ENCODE measurements around the gene SH2B2. TPM values are rescaled to one million over a fixed set of nuclear protein-coding genes. Genes with fewer than 3 reads are reported as not detected.

The SH2B2 gene
- polyA plus RNA-seq, 1 experiment: 0.52 TPM

GRCh38 chr7:102285540-102286236, 980 bp upstream of the SH2B2 start:
- ChIA-PET CTCF (no interaction called here), POLR2A (no interaction called here)
- DNase-seq (ENCODE audit: low read depth, low spot score): no peak
- H3K27me3 ChIP-seq (ENCODE audit: control insufficient read depth, insufficient read depth, low read length): no peaks in the 10 kb centered on the region
- peak overlapping the region; percentile 21 for H3K27ac ChIP-seq (ENCODE audit: low read depth, low read length)
- TF ChIP-seq CTCF (IDR thresholded peaks at IDR 0.05; ENCODE audit: low read depth, low read length): no peak
- H3K4me3 ChIP-seq (ENCODE audit: low read depth, low read length): peak overlapping the region; percentile 66
- no peaks in the 10 kb centered on the region; the same call in 1 of the 2 replicates for H3K9me3 ChIP-seq (ENCODE audit: control insufficient read depth, insufficient read depth, low read length)

DNA sequence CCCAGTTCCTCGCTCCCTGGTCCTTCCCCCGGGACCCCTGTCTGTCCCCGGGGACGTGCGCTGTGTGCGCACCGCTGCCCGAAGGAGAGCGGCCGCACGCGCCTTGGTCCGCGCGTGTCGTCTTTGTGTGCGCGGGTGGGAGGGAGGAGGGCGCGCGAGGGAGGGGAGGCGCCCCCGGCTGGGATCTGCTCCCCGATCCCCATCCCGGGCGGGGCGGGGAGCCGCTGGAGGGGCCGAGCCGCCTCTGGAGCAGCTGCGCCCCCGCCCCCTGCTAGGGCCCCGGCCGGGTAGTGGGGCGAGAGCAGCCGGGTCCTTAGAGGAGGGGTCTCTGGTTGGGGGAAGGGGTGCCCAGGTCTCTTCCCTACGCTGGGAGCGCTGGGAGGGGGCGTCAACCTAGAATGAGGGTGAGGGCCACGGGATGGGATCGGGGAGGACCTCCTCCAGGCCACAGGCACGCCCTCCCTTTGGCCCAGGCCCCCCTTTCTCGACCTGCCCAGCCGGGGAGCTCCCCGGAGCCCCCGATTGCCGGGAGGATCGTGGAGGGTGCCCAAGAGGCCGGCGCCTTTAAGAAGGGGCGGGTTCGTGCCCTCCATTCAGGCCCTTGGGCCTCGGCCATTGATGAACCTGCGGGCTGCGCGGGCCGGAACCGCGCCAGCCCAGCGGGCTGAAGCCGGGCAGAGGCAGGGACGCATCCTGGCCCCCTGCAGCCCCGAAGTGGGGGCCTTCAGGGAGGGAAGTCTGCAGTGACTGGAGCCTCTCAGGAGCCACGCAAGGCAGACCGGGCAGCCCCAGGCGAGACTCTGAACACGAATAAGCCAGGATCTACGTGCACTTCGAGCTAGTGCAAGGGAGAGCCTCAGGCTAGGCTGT, 678 bp downstream of the SH2B2 start:
- no peak overlapping the region for H3K27ac ChIP-seq (ENCODE audit: low read depth, low read length)
- no peak for DNase-seq (ENCODE audit: low read depth, low spot score)
- ChIA-PET CTCF (no interaction called here), POLR2A (interaction anchor here (0.6 to 1.0 kb wide), 2 partner anchors 20 to 233 kb away, joined by 3 read pairs; no protein-coding TSS in a partner anchor)
- no peaks in the 10 kb centered on the region; the same call in 1 of the 2 replicates for H3K9me3 ChIP-seq (ENCODE audit: control insufficient read depth, insufficient read depth, low read length)
- TF ChIP-seq CTCF (IDR thresholded peaks at IDR 0.05; ENCODE audit: low read depth, low read length): no peak
- peak overlapping the region; percentile 71 for H3K4me3 ChIP-seq (ENCODE audit: low read depth, low read length)
- H3K27me3 ChIP-seq (ENCODE audit: control insufficient read depth, insufficient read depth, low read length): no peaks in the 10 kb centered on the region

DNA sequence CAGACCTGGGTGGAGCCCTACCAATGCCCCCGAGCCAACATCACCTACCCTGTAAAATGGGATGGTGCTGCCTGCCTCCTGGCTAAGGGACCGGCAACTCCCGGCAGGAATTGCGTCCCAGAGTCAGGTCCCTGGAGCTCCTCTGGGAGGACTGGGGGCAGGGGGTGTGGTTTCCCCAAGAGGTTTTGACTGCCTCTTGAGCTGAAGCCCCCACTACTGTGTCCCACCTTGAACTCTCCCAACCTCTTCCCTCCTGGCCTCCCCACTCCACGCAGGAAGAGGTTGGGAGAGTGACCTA, 1.3 kb downstream of the SH2B2 start:
- peak overlapping the region; percentile 71 for H3K4me3 ChIP-seq (ENCODE audit: low read depth, low read length)
- no peak for TF ChIP-seq CTCF (IDR thresholded peaks at IDR 0.05; ENCODE audit: low read depth, low read length)
- ChIA-PET POLR2A (interaction anchor here (0.6 kb wide), 1 partner anchor 232 kb away, joined by 3 read pairs; no protein-coding TSS in a partner anchor), CTCF (no interaction called here)
- no peaks in the 10 kb centered on the region; the same call in 1 of the 2 replicates for H3K9me3 ChIP-seq (ENCODE audit: control insufficient read depth, insufficient read depth, low read length)
- no peaks in the 10 kb centered on the region for H3K27me3 ChIP-seq (ENCODE audit: control insufficient read depth, insufficient read depth, low read length)
- no peak overlapping the region for H3K27ac ChIP-seq (ENCODE audit: low read depth, low read length)
- DNase-seq (ENCODE audit: low read depth, low spot score): no peak

DNA sequence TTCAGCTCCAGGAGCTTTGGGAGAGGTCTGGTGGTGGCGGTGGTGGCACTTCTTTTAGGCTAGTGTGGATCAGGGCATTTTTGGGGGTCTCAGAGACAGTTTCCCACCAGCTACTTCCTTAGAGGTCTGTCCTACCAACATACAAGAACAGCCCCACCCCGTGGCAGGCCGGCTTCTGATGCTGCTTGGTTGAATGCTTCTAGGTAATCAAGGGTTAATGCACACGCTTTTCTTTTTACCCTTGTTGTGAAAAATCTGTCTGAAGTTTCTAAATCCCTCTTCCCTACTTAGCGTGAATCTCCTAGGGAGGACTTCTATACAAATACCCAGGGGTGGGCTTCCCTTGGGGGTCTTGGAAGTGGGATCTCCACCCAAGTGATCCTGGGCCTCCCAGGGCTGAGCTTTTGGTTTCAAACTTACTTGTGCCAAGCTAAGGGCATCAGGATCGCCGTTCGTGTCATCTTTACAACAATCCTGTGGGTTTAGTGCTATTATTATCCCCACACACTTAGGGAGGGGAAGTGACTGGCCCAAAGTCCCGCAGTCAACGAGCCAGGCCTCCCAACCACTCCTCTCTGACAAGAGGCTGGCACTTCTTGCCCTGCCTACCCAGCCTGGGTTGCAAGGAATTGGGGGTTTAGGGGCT, 1.7 kb downstream of the SH2B2 start:
- H3K27me3 ChIP-seq (ENCODE audit: control insufficient read depth, insufficient read depth, low read length): peaks cover 2% of the 10 kb centered on the region
- POLR2A ChIA-PET: no interaction called here
- H3K4me3 ChIP-seq (ENCODE audit: low read depth, low read length): peak overlapping the region; percentile 71
- DNase-seq (ENCODE audit: low read depth, low spot score): no peak
- CTCF ChIA-PET: no interaction called here
- no peak overlapping the region for H3K27ac ChIP-seq (ENCODE audit: low read depth, low read length)
- H3K9me3 ChIP-seq (ENCODE audit: control insufficient read depth, insufficient read depth, low read length): no peaks in the 10 kb centered on the region; the same call in 1 of the 2 replicates
- no peak for TF ChIP-seq CTCF (IDR thresholded peaks at IDR 0.05; ENCODE audit: low read depth, low read length)

All from AG04450 (cell line).